Right cardiac atrium (tissue), 5 donors: ENCODE data around the gene CHST10. TPM values are rescaled to one million over a fixed set of nuclear protein-coding genes. Genes with fewer than 3 reads are reported as not detected.

ENCODE experiments used
- ATAC-seq, 2 donors: fragments of 200-7000 bp; cut with Tn5 transposase; one replicate each; pipeline versions ENCODE4 v1.8.0 to v1.9.1; 2020; ENCODE audit warnings: moderate library complexity in 2 of 2, mild to moderate bottlenecking in 1 of 2
- DNase-seq, 3 donors: peaks; one replicate each; pipeline ENCODE4 v3.0.0-alpha.2; 2020
- H3K27ac ChIP-seq: one replicate; pipeline ENCODE4 v1.5.1; 2013; ENCODE audit warnings: mild to moderate bottlenecking, low read length, control low read depth, moderate library complexity
- H3K27me3 ChIP-seq: one replicate; pipeline ENCODE4 v1.6.1; 2013; ENCODE audit not compliant: control insufficient read depth, insufficient read depth
- H3K4me1 ChIP-seq: one replicate; pipeline ENCODE4 v1.6.1; 2013; ENCODE audit warnings: low read length; ENCODE audit not compliant: control insufficient read depth, insufficient read depth
- H3K4me3 ChIP-seq: one replicate; pipeline ENCODE4 v1.5.1; 2013; ENCODE audit warnings: low read length, control low read depth
- H3K9me3 ChIP-seq: one replicate; pipeline ENCODE4 v1.6.1; 2013; ENCODE audit warnings: low read length; ENCODE audit not compliant: control insufficient read depth
- WGBS: extraction: QIAGEN DNeasy Blood & Tissue Kit; methylation state at CpG from one replicate; pipeline ENCODE4 v1.1.7; 2013; 5-methylcytosine and 5-hydroxymethylcytosine counted together
- intact Hi-C, 4 donors: fragments of 100-400 bp; cut with DNase I; formaldehyde crosslinking; loops; one replicate each; pipeline versions ENCODE4 v1.11.0 to v1.14.0; 2022 to 2023
- polyA plus RNA-seq: library from polyadenylated mRNA; stranded (reverse); fragments of 200-250 nt; gene quantifications from one replicate; pipeline ENCODE4 v1.2.3, GENCODE V29; 2013
- total RNA-seq, 4 donors: library from RNA; stranded (reverse); fragmentation: NEBNext Ultra II Directional; extraction: Animal tissue kit (Norgen Biotek cat#: 25700); gene quantifications; one replicate each; pipeline ENCODE4 v1.2.1, GENCODE V29; 2021
- donor health status: healthy with polysubstance abuse.
- donor health status: DM: no; HTN: yes; CAD: no.
- donor health status: DM: no; HTN: no; CAD: no.
- donor health status: DM: no; HTN: yes; CAD: no; lungs with severe emphysema.
- donor health status: DM: yes; HTN: yes; CAD: no.

The CHST10 gene
- total and polyA plus RNA-seq, 5 donors, result 12.3 to 25.7 (median 21.9) TPM

DNA sequence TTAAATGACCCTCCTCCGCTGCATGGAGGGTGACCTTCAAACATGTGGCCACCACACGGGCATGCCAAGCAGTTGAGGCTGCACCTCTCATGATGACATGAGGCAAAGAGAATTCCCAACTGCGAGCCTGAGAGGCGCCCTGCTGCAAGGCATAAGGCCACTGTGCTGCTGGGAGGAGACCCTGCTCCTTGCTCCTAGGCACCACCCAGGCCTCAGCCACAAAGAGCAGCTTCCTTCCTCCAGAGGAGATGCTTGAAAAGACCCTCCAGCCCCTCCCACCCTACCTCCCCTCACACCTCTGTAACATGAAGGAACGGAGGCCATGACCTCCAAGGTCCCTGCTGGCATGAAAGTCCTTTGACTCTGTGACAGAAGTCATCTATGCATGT lies 11.4 kb downstream of the CHST10 start:
- intact Hi-C loops, result no loop called here
- Histone ChIP-seq H3K27ac (no peak overlapping the region), H3K4me3 (no peak overlapping the region), H3K9me3 (no peaks in the 10 kb centered on the region), H3K4me1 (peaks cover 10% of the 10 kb centered on the region), H3K27me3 (no peaks in the 10 kb centered on the region)
- 96% methylated on average over 5 of the region's 5 CpGs for WGBS
- no peak for DNase-seq
- ATAC-seq, result no peak

DNA sequence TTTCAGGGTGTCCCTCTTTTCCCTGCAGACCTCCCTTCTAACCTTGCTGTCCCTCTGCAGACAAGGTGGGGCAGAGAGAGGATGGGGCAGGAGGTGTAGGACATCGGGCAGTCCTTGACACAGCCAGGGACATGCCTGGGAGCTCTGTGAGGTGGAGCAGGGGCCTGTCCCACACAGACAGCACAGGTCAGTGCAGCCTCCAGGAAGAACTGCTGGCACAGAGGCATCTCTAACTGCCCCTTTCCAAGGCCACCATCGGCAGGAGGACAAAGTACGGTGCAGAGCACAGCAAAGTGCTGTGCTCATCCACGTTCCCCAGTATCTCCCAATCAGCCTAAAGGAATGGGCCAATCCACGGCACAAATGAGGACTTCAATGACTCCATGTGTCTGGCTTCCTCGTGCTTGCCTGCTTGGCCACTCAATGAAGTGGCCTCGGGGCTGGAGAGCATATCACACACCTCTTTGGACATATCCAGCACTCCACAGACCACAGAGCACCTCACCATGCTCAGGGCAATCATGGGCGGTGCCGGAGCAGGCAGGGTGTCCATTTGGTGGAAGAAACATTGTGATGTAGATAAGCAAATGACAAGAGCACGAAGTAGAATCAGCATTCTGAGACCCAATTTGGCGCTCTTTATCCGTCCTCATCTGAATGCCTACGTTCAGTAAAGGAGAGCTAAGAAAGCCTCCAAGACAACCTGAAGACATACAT lies 11.9 kb downstream of the CHST10 start:
- Histone ChIP-seq H3K9me3 (no peaks in the 10 kb centered on the region), H3K4me3 (no peak overlapping the region), H3K27me3 (no peaks in the 10 kb centered on the region), H3K4me1 (peaks cover 10% of the 10 kb centered on the region), H3K27ac (no peak overlapping the region)
- DNase-seq (no peak), ATAC-seq (no peak)
- intact Hi-C loops, result no loop called here
- WGBS, result 94% methylated on average over 13 of the region's 13 CpGs

DNA sequence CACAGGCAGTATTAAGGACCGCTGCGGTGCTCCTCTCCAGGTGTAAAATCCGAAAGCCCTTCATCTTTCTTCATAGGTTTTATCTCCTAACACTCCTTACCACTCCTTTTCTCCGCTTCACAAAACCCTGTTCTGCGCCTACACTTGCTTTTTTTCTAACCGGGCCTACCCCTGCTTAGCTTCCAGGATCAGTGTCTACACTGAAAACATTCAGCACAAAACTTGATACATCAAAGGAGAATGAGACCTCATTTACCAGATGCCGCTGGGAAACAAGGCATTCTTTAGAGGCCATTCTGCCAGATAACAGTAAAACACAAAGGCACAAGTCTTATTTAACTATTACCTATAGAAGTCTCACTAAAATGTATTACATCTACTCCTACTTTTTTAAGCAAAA lies 13.1 kb downstream of the CHST10 start:
- Histone ChIP-seq H3K9me3 (no peaks in the 10 kb centered on the region), H3K4me1 (peaks cover 6% of the 10 kb centered on the region), H3K27ac (no peak overlapping the region), H3K27me3 (no peaks in the 10 kb centered on the region), H3K4me3 (no peak overlapping the region)
- ATAC-seq, result no peak
- no peak for DNase-seq
- intact Hi-C loops, result no loop called here
- WGBS, result 90% methylated on average over 7 of the region's 7 CpGs

DNA sequence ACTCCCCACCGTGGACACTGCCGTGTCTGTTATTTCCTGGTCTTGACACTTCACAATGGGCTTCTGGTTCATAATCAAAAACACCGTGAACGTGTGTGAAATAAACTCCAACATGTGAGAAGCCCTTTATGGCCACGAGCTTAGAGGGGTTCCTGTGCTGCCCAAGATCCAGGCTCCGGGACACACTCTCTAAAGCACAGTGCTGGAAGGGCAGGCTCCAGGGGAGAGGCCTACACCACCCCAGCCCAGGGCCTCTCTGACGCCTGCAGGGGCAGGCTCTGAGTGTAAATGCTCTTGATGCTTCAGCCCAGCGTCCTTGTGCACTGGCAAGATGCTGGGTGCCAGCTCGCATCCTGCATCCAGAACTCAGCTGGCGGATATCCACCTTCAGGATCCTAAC lies 13.7 kb downstream of the CHST10 start:
- Histone ChIP-seq H3K27me3 (no peaks in the 10 kb centered on the region), H3K4me3 (no peak overlapping the region), H3K27ac (no peak overlapping the region), H3K9me3 (no peaks in the 10 kb centered on the region), H3K4me1 (peaks cover 6% of the 10 kb centered on the region)
- WGBS, result 76% methylated on average over 10 of the region's 10 CpGs
- no peak for ATAC-seq
- intact Hi-C loops, result no loop called here
- DNase-seq, result no peak

DNA sequence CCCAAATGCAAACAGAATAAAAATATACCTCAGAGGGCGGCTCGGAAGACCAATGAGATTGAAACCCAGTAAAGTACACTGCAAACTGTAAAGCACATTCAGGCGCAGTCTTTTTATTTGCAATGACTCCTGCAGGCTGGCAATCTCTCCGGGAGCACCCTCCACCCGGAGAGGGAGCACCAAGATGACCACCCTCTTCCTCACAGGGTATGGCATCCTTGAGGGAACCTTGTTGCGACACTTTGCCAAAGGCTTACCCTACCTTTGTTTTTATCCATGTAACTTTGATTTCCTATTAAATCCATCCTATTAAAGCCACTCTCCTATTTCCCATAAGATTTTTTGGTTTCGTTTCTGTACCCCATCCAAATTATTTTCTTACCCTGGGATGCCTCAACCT lies 16.2 kb downstream of the CHST10 start:
- H3K4me1 ChIP-seq, result no peaks in the 10 kb centered on the region
- H3K27ac ChIP-seq, result no peak overlapping the region
- ATAC-seq, result no peak
- intact Hi-C loops, result no loop called here
- no peaks in the 10 kb centered on the region for H3K27me3 ChIP-seq
- no peak for DNase-seq
- H3K9me3 ChIP-seq, result no peaks in the 10 kb centered on the region
- WGBS, result 96% methylated on average over 7 of the region's 7 CpGs
- no peak overlapping the region for H3K4me3 ChIP-seq

DNA sequence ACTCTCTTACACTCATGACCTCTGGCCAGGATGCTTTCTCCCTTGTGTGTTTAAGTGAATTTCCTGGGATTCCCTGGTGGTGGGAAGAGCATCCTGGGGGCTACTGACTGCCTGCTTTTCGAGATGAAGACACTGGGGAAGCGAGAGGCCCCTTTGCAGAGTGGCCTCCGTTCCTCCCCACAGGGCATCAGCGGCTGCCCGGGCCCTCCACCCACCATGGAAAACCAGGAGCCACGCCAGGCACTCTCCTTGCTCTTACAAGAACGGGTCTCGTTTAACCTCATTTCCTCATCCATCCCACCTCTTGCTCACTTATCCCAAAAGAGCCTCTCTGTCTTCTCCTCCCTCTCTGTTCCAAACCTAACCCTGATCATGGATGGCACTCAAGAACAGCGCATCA lies 17.8 kb downstream of the CHST10 start:
- H3K4me3 ChIP-seq, result no peak overlapping the region
- no peaks in the 10 kb centered on the region for H3K4me1 ChIP-seq
- H3K27ac ChIP-seq, result no peak overlapping the region
- intact Hi-C loops, result no loop called here
- DNase-seq (no peak), ATAC-seq (no peak)
- H3K9me3 ChIP-seq, result no peaks in the 10 kb centered on the region
- H3K27me3 ChIP-seq, result no peaks in the 10 kb centered on the region
- WGBS, result 95% methylated on average over 9 of the region's 9 CpGs

DNA sequence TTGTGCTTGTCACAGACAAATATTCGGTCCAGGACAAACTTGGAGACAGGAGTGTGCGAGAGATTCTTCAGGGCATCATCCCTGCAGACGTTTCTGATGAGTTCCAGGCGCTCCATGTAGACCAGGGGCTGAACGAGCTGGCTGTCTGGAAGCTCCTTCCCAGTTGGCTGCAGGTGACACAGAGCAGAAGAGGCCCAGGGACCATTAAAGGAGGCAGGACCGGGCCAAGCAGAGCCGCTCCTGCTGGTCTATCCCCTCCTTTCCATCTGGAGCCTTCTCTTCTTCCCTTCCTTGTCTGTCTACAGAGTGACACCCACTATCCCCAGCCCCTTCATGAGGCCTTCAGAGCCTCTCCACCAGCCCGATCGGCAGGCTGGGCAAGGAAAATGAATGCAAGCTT lies 19.5 kb downstream of the CHST10 start:
- Histone ChIP-seq H3K27ac (no peak overlapping the region), H3K4me1 (no peaks in the 10 kb centered on the region), H3K9me3 (no peaks in the 10 kb centered on the region), H3K27me3 (no peaks in the 10 kb centered on the region), H3K4me3 (no peak overlapping the region)
- WGBS, result 85% methylated on average over 9 of the region's 9 CpGs
- DNase-seq (no peak), ATAC-seq (no peak)
- intact Hi-C loops, result no loop called here

DNA sequence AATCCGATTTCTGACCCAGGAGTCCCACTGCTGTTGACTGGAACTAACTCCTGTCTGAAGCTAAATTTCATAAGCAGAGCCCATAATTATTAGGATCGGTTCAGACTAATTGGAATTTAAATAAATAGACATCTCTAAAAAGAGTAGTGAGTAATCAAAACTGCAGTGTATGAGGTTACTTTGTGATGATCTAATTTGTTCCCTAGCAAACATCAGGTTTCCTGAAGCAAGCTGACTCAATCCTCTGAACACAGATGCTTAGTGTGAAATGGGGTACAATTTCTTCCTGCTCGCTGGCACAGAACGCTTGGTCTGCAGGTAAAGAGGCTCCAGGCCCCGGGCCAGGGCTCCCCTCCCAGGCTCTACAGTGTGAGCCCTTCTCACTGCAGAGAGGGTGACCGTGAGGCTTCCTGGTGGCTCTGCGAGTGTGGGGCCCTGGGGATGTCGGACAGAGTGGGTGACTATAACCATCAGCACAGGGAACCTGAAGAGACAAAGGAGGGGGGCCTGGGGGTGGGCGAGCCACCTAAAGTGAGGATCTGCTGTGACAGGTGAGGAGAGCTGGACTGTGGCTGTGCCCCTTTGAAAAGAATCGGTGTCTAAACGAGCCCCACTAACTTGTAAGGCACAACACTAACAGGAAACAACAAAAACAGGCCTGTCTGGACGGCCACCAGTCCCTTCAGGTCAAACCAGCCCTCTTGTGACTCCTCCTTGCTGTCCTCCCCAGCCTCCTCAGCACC lies 20.2 kb downstream of the CHST10 start:
- Histone ChIP-seq H3K4me3 (no peak overlapping the region), H3K27ac (no peak overlapping the region), H3K27me3 (no peaks in the 10 kb centered on the region), H3K4me1 (no peaks in the 10 kb centered on the region), H3K9me3 (no peaks in the 10 kb centered on the region)
- no peak for ATAC-seq
- 84% methylated on average over 12 of the region's 12 CpGs for WGBS
- no peak for DNase-seq
- intact Hi-C loops, result no loop called here

DNA sequence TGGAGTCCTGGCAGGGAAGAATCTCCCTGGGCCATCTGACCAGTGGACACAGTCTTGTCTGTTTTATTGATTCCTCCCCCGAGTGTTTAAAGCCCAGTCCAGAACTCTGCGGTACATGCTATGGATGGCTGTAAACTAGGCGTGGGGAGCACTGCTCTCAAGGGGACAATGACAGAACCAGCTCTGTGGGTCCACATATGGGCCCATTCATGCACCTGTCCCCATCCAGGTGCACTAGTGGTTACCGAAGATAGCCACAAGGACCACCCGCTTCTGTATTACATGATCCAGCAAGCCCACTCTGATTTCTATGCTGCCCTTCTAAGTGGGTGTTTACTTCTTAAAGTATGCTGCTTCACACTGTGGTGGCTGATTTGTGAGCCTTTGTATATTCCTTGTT lies 21.0 kb downstream of the CHST10 start:
- no peaks in the 10 kb centered on the region for H3K27me3 ChIP-seq
- no peak overlapping the region for H3K27ac ChIP-seq
- DNase-seq (no peak), ATAC-seq (no peak)
- no peaks in the 10 kb centered on the region for H3K9me3 ChIP-seq
- no peaks in the 10 kb centered on the region for H3K4me1 ChIP-seq
- intact Hi-C loops, result no loop called here
- H3K4me3 ChIP-seq, result no peak overlapping the region
- 96% methylated on average over 5 of the region's 5 CpGs for WGBS

DNA sequence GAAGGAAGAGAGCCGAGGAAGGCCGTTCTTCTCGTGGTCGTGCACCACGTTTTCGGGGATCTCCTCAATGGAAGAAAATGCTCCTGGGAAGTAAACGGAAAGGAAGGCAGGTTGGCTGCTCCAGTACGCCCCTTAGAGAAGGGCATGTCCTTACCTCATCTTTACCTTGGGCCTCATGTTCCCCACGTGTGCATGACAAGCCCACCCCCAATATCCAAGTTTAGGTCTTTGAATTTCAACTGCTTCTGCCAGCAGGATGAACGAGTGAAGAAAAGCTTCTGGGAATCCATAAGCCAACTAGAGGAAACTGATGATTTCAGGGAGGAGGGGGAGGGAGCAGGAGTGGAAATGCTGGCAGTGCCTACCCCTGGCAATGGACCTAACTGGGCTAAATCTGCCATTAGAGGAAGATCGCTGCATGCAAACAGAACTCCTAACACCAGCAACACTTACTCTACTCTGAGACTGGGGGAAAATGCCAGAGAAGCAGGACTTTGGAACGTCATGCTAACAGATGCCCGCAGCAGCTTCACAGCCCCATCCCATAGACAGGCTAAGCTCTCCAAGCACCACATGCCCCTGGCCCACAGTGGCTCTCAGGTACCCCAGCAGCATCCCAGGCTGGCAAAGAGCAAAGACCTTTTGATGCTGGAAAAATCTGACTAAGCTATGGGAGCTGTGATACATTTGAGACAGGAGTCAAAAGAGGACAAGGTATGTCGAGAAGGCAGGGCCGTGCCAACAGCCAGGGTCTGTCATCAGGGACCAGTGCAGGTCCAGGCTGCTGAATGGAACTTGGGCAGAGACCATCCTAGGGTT lies 21.7 kb downstream of the CHST10 start:
- ATAC-seq (no peak), DNase-seq (no peak)
- Histone ChIP-seq H3K4me3 (no peak overlapping the region), H3K9me3 (no peaks in the 10 kb centered on the region), H3K27ac (no peak overlapping the region), H3K27me3 (no peaks in the 10 kb centered on the region), H3K4me1 (no peaks in the 10 kb centered on the region)
- WGBS, result 90% methylated on average over 15 of the region's 15 CpGs
- intact Hi-C loops, result no loop called here

DNA sequence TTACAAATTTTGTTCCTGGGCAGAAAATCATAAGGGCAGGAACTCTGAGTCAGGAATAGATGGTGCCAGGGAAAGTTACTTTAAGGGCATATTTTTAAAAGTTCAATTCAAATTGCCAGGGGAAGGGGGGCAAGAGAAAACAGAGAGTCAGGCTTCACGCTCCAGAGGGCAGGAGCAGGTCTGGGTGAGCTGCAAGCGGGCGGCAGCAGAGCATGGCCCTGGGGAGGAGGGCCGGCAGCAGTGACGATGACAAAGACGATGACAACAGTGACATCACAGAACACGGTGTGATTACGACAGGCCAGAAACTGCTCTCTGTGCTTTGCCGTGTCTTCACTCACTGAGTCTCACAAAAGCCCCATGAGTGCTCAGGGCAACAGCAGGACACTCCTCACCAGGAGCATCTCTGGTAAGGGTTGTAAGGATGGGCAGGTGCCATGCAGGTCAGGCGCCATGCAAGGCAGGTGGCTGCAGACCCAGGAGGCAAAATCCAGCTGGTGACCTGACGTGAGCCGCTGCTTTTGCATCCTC lies 23.3 kb downstream of the CHST10 start:
- H3K4me1 ChIP-seq, result no peaks in the 10 kb centered on the region
- intact Hi-C loops, result no loop called here
- no peaks in the 10 kb centered on the region for H3K9me3 ChIP-seq
- ATAC-seq, result peak in 1 of 2 donors; percentile 28
- 70% methylated on average over 12 of the region's 12 CpGs for WGBS
- H3K27ac ChIP-seq, result no peak overlapping the region
- H3K4me3 ChIP-seq, result no peak overlapping the region
- no peaks in the 10 kb centered on the region for H3K27me3 ChIP-seq
- DNase-seq, result no peak
